Measurements from ENCODE around the gene ZSCAN9.

ZSCAN9 gene

GRCh38 chr6:28225056-28225834, at the start of gene ZSCAN9:
Gene ZSCAN9, plus strand, starts transcription at chr6:28225275. Its CDS starts 1,810 bp downstream, at chr6:28227085.
- DNase-seq (ENCODE audit: low spot score) = peak; percentile 88

GRCh38 chr6:28176373-28176772, 48.7 kb upstream of the ZSCAN9 start:
- no peak for DNase-seq (ENCODE audit: low spot score)

- no peak for DNase-seq (ENCODE audit: low spot score)
Measured at GRCh38 chr6:28182255-28182654, 42.8 kb upstream of the ZSCAN9 start.

DNA sequence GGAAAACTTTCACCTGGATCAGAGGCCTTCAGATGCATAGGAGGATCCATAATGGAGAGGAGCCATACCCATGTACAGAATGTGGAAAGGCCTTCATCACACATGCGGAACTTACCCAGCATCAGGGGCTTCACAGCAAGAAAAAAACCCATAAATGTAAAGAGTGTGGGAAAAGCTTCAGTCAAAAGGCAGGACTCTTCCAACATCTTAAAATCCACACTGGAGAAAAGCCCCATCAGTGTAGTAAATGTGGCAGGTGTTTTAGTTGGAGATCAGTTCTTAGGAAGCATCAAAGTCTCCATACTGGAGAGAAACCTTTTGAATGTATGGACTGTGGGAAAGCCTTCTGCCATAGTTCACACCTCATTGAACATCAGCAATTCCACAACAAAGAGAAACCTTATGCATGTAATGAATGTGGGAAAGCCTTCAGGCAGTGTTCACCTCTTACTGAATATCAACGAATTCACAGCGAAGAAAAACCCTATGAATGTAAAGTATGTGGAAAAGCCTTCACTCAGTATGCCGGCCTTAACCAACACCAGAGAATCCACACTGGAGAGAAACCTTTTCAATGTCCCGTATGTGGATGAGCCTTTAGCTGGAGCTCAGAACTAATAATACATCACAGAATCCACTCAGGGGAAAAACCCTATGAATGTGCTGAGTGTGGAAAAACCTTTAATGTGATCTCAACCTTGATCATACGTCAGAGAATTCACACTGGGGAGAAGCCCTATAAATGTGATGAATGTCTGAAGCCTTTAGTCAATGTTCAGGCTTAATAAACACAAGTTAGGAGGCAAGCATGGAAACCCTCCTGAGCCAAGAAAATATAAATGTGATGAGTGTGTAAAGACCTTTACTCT, 36.7 kb upstream of the ZSCAN9 start:
- DNase-seq (ENCODE audit: low spot score) = no peak

GRCh38 chr6:28200020-28200419, 25.1 kb upstream of the ZSCAN9 start:
- DNase-seq (ENCODE audit: low spot score) = no peak

GRCh38 chr6:28203201-28203600, 21.9 kb upstream of the ZSCAN9 start:
- no peak for DNase-seq (ENCODE audit: low spot score)

- DNase-seq (ENCODE audit: low spot score) = no peak
Measured at GRCh38 chr6:28205879-28206278, 19.2 kb upstream of the ZSCAN9 start.

DNA sequence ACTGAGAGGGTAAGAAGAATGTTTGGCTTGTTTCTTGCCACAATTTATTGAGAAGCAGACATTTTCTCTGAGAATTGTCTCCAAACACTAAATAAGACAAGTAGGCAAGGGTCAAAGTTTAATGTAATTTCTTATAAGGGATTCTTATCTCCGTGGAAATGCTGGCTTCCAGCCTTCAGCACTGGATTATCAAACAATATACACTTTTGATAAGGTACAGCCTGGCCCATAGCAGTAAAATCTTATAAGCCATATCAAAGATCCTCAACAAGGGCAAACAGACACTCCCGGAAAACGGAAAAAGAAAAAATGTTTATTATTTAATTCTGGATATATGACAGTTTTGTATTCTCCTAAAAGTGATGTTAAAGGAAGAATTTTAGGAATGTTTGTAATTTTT, 18.5 kb upstream of the ZSCAN9 start:
- DNase-seq (ENCODE audit: low spot score) = no peak

- no peak for DNase-seq (ENCODE audit: low spot score)
Measured at GRCh38 chr6:28206928-28207509, 18.1 kb upstream of the ZSCAN9 start.

DNA sequence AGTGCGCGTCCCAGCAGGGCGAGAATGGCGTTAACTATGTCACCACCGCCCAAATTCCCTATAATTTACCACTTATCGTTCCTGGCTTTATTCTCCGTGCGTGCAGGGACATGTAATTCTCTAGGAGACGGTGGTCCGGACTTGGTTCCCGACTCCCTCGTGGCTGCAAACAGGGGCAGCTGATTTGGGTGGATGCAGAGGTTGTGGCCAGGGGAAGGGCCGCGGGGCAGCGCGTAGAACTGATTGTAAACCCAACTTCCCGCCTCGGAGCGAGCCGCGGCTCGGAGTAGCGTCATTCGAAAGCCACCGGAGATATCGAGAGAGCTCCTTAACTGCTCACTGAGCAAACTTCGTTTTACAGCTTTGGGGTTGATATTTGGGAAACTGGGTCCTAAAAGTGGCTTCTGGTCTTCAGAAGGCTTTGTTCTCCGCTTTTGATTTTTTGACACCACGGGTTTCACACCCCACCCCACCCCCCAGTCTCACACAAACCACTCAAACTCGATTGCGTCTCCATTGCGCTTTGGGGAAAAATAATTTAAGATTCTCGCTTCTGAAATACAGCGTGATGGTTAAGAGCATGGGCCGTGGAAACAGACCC, 17.5 kb upstream of the ZSCAN9 start:
- peak; percentile 71 for DNase-seq (ENCODE audit: low spot score)

GRCh38 chr6:28208111-28208659, 16.9 kb upstream of the ZSCAN9 start:
- no peak for DNase-seq (ENCODE audit: low spot score)

GRCh38 chr6:28209753-28210535, 15.1 kb upstream of the ZSCAN9 start:
- DNase-seq (ENCODE audit: low spot score) = no peak

DNA sequence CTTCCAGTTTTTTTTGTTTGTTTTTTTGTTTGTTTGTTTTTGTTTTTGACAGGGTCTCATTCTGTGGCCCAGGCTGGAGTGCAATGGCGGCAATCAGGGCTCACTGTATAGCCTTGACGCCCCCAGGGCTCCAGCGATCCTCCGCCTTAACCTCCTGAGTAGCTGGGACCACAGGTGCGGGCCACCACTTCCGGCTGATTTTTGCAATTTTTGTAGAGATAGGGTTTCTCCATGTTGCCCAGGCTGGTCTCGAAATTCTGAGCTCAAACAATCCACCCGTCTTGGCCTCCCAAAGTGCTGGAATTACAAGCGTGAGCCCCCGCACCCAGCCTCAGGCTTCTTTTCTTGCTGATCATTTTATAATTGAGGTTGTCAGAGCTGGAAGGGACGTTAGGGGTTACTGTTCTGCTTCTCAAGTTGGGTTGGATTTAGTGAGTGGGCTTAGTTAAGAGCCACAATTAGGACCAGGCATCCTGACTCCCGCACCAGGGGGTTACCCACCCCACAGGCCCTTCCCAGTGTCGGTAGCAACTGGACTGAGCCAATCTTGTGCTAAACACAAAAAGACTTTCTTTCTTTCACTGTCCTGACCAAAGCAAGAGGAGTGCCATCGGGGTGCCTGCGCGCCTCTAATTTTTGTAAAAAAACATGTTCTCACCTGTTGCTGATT, 13.1 kb upstream of the ZSCAN9 start:
- DNase-seq (ENCODE audit: low spot score) = no peak

GRCh38 chr6:28212510-28213212, 12.4 kb upstream of the ZSCAN9 start:
- DNase-seq (ENCODE audit: low spot score) = no peak

DNA sequence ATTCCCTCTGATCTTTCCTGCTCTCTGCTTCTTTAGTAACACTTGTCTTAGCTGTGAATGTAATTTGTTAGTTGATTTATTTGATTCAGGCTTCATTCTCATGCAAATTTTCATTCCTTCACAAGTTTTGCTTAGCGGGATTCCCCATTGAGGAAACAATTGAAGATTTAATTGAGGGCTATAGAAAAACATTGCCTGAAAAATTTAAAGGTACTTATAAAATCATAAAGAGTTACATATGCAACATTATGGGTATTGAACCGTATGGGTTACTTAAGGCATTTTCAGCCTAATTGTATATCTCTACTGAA, 11.9 kb upstream of the ZSCAN9 start:
- no peak for DNase-seq (ENCODE audit: low spot score)

GRCh38 chr6:28215425-28215824, 9.7 kb upstream of the ZSCAN9 start:
- no peak for DNase-seq (ENCODE audit: low spot score)

DNA sequence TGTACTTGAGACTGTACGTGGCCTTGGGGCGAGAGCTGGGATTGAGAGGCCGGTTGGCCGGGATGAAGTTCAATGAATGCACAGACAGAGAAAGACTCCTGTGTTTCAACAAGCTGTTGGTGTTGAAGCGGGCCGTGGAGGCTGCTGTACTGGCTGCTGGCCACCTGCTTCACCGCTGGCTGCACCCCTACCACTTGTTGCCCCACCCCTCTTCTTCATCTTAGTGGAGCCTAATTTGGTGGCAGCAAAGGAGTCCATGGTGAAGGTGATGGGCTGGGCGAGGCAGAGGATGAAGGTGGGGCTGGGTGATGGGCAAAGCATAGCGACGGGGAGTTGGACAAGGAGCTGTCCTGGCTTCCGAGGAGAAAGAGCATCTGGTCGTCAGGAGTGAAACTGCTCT, 7.2 kb upstream of the ZSCAN9 start:
- no peak for DNase-seq (ENCODE audit: low spot score)

GRCh38 chr6:28218312-28219248, 6.5 kb upstream of the ZSCAN9 start:
- peak; percentile 80 for DNase-seq (ENCODE audit: low spot score)

Measured in left forelimb (tissue), 1 donor.